ENCODE results near the gene CENPX.

CENPX gene

DNA sequence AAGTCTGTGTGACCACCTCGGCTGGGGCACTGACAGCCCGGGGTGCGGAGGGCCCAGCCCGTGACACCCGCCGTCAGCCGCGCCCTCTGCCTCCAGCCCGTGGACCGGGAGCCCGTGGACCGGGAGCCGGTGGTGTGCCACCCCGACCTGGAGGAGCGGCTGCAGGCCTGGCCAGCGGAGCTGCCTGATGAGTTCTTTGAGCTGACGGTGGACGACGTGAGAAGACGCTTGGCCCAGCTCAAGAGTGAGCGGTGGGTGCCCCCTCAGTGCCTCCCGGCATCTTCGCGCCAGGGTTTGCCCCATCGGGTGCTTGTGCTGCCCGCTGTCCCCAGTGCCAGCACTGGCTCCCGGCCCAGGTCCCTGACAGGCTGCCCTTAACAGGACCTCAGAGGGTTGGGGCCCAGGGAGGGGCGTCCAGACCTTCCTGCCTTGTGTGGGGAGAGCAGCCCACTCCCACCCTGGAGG, 13.7 kb downstream of the CENPX start:
- H3K4me2 ChIP-seq (ENCODE audit: low read length), result no peak overlapping the region
- H2AFZ ChIP-seq, result no peak overlapping the region
- no peaks in the 10 kb centered on the region for H3K36me3 ChIP-seq (ENCODE audit: control insufficient read depth, insufficient read depth, low read length)
- no peak overlapping the region for H3K9ac ChIP-seq
- no peak overlapping the region for H3K4me3 ChIP-seq (ENCODE audit: low read depth, low read length)
- no peaks in the 10 kb centered on the region for H3K4me1 ChIP-seq
- H3K79me2 ChIP-seq, result no peaks in the 10 kb centered on the region
- H3K27me3 ChIP-seq (ENCODE audit: control insufficient read depth, insufficient read depth, low read length), result no peaks in the 10 kb centered on the region
- TF ChIP-seq, protein P1, sequence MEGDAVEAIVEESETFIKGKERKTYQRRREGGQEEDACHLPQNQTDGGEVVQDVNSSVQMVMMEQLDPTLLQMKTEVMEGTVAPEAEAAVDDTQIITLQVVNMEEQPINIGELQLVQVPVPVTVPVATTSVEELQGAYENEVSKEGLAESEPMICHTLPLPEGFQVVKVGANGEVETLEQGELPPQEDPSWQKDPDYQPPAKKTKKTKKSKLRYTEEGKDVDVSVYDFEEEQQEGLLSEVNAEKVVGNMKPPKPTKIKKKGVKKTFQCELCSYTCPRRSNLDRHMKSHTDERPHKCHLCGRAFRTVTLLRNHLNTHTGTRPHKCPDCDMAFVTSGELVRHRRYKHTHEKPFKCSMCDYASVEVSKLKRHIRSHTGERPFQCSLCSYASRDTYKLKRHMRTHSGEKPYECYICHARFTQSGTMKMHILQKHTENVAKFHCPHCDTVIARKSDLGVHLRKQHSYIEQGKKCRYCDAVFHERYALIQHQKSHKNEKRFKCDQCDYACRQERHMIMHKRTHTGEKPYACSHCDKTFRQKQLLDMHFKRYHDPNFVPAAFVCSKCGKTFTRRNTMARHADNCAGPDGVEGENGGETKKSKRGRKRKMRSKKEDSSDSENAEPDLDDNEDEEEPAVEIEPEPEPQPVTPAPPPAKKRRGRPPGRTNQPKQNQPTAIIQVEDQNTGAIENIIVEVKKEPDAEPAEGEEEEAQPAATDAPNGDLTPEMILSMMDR (IDR thresholded peaks at IDR 0.05), result no peak
- no peaks in the 10 kb centered on the region for H3K9me3 ChIP-seq (ENCODE audit: control insufficient read depth, low read length)
- H3K27ac ChIP-seq, result no peak overlapping the region

- no peak overlapping the region for H3K4me3 ChIP-seq (ENCODE audit: low read depth, low read length)
- H3K79me2 ChIP-seq, result no peaks in the 10 kb centered on the region
- no peak overlapping the region for H3K27ac ChIP-seq
- H3K36me3 ChIP-seq (ENCODE audit: control insufficient read depth, insufficient read depth, low read length), result no peaks in the 10 kb centered on the region
- H3K27me3 ChIP-seq (ENCODE audit: control insufficient read depth, insufficient read depth, low read length), result no peaks in the 10 kb centered on the region
- no peak overlapping the region for H3K4me2 ChIP-seq (ENCODE audit: low read length)
- no peak overlapping the region for H3K9ac ChIP-seq
- H2AFZ ChIP-seq, result no peak overlapping the region
- TF ChIP-seq, protein P1 (IDR thresholded peaks at IDR 0.05), result no peak
- H3K4me1 ChIP-seq, result no peaks in the 10 kb centered on the region
- H3K9me3 ChIP-seq (ENCODE audit: control insufficient read depth, low read length), result no peaks in the 10 kb centered on the region
Observed at GRCh38 chr17:82008258-82008940, 14.3 kb downstream of the CENPX start.

GRCh38 chr17:82007495-82008257, 15.0 kb downstream of the CENPX start:
- H3K4me1 ChIP-seq, result no peaks in the 10 kb centered on the region

DNA sequence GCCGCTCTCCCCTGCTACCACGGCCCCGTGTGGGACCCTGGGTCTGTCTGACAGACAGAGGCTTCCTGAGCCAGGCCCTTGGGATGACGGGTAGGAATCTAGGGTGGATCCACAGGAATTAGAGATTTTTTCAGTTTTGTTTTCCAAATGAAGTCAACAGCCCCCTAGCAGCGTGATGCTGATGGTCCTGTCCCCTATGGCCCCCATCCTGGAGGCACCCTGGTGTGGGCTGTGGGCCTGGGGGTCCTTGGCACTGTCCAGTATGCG, 15.5 kb downstream of the CENPX start:
- Histone ChIP-seq H3K27ac (no peak overlapping the region), H3K79me2 (no peaks in the 10 kb centered on the region), H3K9me3 (ENCODE audit: control insufficient read depth, low read length) (no peaks in the 10 kb centered on the region), H2AFZ (no peak overlapping the region), H3K9ac (no peak overlapping the region), H3K4me3 (ENCODE audit: low read depth, low read length) (no peak overlapping the region), H3K36me3 (ENCODE audit: control insufficient read depth, insufficient read depth, low read length) (no peaks in the 10 kb centered on the region), H3K4me1 (no peaks in the 10 kb centered on the region), H3K4me2 (ENCODE audit: low read length) (no peak overlapping the region), H3K27me3 (ENCODE audit: control insufficient read depth, insufficient read depth, low read length) (no peaks in the 10 kb centered on the region)
- TF ChIP-seq, protein P1 (IDR thresholded peaks at IDR 0.05), result no peak

More at GRCh38 chr17:82007495-82008257, 15.0 kb downstream of the CENPX start:
- Histone ChIP-seq H2AFZ (no peak overlapping the region), H3K27me3 (ENCODE audit: control insufficient read depth, insufficient read depth, low read length) (no peaks in the 10 kb centered on the region), H3K27ac (no peak overlapping the region), H3K4me3 (ENCODE audit: low read depth, low read length) (no peak overlapping the region), H3K9ac (no peak overlapping the region), H3K36me3 (ENCODE audit: control insufficient read depth, insufficient read depth, low read length) (no peaks in the 10 kb centered on the region), H3K79me2 (no peaks in the 10 kb centered on the region), H3K9me3 (ENCODE audit: control insufficient read depth, low read length) (no peaks in the 10 kb centered on the region), H3K4me2 (ENCODE audit: low read length) (no peak overlapping the region)
- TF ChIP-seq, protein P1 (IDR thresholded peaks at IDR 0.05), result no peak
